ENCODE results near the gene SMOC1.
A peak's percentile ranks its signal among the peaks of the same experiment; 100 is the strongest.

The SMOC1 gene

GRCh38 chr14:69850086-69850735 lies 29.0 kb upstream of the SMOC1 start:
- H3K4me3 ChIP-seq (ENCODE audit: low read depth, low read length) = no peak overlapping the region
- no peaks in the 10 kb centered on the region for H3K36me3 ChIP-seq (ENCODE audit: control insufficient read depth, insufficient read depth, low read length)
- no peaks in the 10 kb centered on the region for H3K4me1 ChIP-seq (ENCODE audit: control insufficient read depth, insufficient read depth, low read length)
- no peaks in the 10 kb centered on the region for H3K9me3 ChIP-seq (ENCODE audit: control insufficient read depth, insufficient read depth, low read length)
- H3K27me3 ChIP-seq (ENCODE audit: control insufficient read depth, insufficient read depth, low read length) = no peaks in the 10 kb centered on the region
- H3K9ac ChIP-seq (ENCODE audit: low read depth, low read length) = no peak overlapping the region
- H3K27ac ChIP-seq (ENCODE audit: low read depth, low read length) = peak overlapping the region; percentile 12

- Histone ChIP-seq H3K27me3 (ENCODE audit: control insufficient read depth, insufficient read depth, low read length) (no peaks in the 10 kb centered on the region), H3K9me3 (ENCODE audit: control insufficient read depth, insufficient read depth, low read length) (no peaks in the 10 kb centered on the region), H3K36me3 (ENCODE audit: control insufficient read depth, insufficient read depth, low read length) (no peaks in the 10 kb centered on the region), H3K4me3 (ENCODE audit: low read depth, low read length) (no peak overlapping the region), H3K4me1 (ENCODE audit: control insufficient read depth, insufficient read depth, low read length) (no peaks in the 10 kb centered on the region), H3K9ac (ENCODE audit: low read depth, low read length) (no peak overlapping the region), H3K27ac (ENCODE audit: low read depth, low read length) (no peak overlapping the region)
Measured at GRCh38 chr14:69850736-69851112, 28.5 kb upstream of the SMOC1 start.

GRCh38 chr14:69852531-69853321 lies 26.5 kb upstream of the SMOC1 start:
- H3K9ac ChIP-seq (ENCODE audit: low read depth, low read length) = no peak overlapping the region

GRCh38 chr14:69853774-69854173 lies 25.4 kb upstream of the SMOC1 start:
- no peak overlapping the region for H3K9ac ChIP-seq (ENCODE audit: low read depth, low read length)
- no peaks in the 10 kb centered on the region for H3K27me3 ChIP-seq (ENCODE audit: control insufficient read depth, insufficient read depth, low read length)
- no peaks in the 10 kb centered on the region for H3K36me3 ChIP-seq (ENCODE audit: control insufficient read depth, insufficient read depth, low read length)
- H3K27ac ChIP-seq (ENCODE audit: low read depth, low read length) = no peak overlapping the region
- no peaks in the 10 kb centered on the region for H3K9me3 ChIP-seq (ENCODE audit: control insufficient read depth, insufficient read depth, low read length)
- no peaks in the 10 kb centered on the region for H3K4me1 ChIP-seq (ENCODE audit: control insufficient read depth, insufficient read depth, low read length)
- no peak overlapping the region for H3K4me3 ChIP-seq (ENCODE audit: low read depth, low read length)

More at GRCh38 chr14:69852531-69853321, 26.5 kb upstream of the SMOC1 start:
- H3K36me3 ChIP-seq (ENCODE audit: control insufficient read depth, insufficient read depth, low read length) = no peaks in the 10 kb centered on the region
- no peaks in the 10 kb centered on the region for H3K27me3 ChIP-seq (ENCODE audit: control insufficient read depth, insufficient read depth, low read length)
- no peaks in the 10 kb centered on the region for H3K9me3 ChIP-seq (ENCODE audit: control insufficient read depth, insufficient read depth, low read length)
- no peak overlapping the region for H3K27ac ChIP-seq (ENCODE audit: low read depth, low read length)
- no peaks in the 10 kb centered on the region for H3K4me1 ChIP-seq (ENCODE audit: control insufficient read depth, insufficient read depth, low read length)
- no peak overlapping the region for H3K4me3 ChIP-seq (ENCODE audit: low read depth, low read length)

GRCh38 chr14:69854598-69854997 lies 24.6 kb upstream of the SMOC1 start:
- Histone ChIP-seq H3K27me3 (ENCODE audit: control insufficient read depth, insufficient read depth, low read length) (peaks cover under 1% of the 10 kb centered on the region; the same call in 1 of the 2 replicates), H3K27ac (ENCODE audit: low read depth, low read length) (no peak overlapping the region), H3K4me1 (ENCODE audit: control insufficient read depth, insufficient read depth, low read length) (peaks cover 2% of the 10 kb centered on the region; the same call in 1 of the 2 replicates)

GRCh38 chr14:69855180-69855832 lies 23.9 kb upstream of the SMOC1 start:
- Histone ChIP-seq H3K9me3 (ENCODE audit: control insufficient read depth, insufficient read depth, low read length) (no peaks in the 10 kb centered on the region), H3K4me1 (ENCODE audit: control insufficient read depth, insufficient read depth, low read length) (peaks cover 9% of the 10 kb centered on the region; the same call in 1 of the 2 replicates), H3K9ac (ENCODE audit: low read depth, low read length) (no peak overlapping the region), H3K27ac (ENCODE audit: low read depth, low read length) (no peak overlapping the region), H3K27me3 (ENCODE audit: control insufficient read depth, insufficient read depth, low read length) (peaks cover 7% of the 10 kb centered on the region), H3K36me3 (ENCODE audit: control insufficient read depth, insufficient read depth, low read length) (no peaks in the 10 kb centered on the region), H3K4me3 (ENCODE audit: low read depth, low read length) (no peak overlapping the region)

More at GRCh38 chr14:69854598-69854997, 24.6 kb upstream of the SMOC1 start:
- Histone ChIP-seq H3K4me3 (ENCODE audit: low read depth, low read length) (no peak overlapping the region), H3K9ac (ENCODE audit: low read depth, low read length) (no peak overlapping the region), H3K36me3 (ENCODE audit: control insufficient read depth, insufficient read depth, low read length) (no peaks in the 10 kb centered on the region), H3K9me3 (ENCODE audit: control insufficient read depth, insufficient read depth, low read length) (no peaks in the 10 kb centered on the region)

GRCh38 chr14:69858801-69859200 lies 20.4 kb upstream of the SMOC1 start:
- H3K27ac ChIP-seq (ENCODE audit: low read depth, low read length) = no peak overlapping the region
- peaks cover 25% of the 10 kb centered on the region for H3K4me1 ChIP-seq (ENCODE audit: control insufficient read depth, insufficient read depth, low read length)
- no peak overlapping the region for H3K4me3 ChIP-seq (ENCODE audit: low read depth, low read length)
- no peak overlapping the region for H3K9ac ChIP-seq (ENCODE audit: low read depth, low read length)
- H3K27me3 ChIP-seq (ENCODE audit: control insufficient read depth, insufficient read depth, low read length) = peaks cover 11% of the 10 kb centered on the region
- no peaks in the 10 kb centered on the region for H3K9me3 ChIP-seq (ENCODE audit: control insufficient read depth, insufficient read depth, low read length)
- H3K36me3 ChIP-seq (ENCODE audit: control insufficient read depth, insufficient read depth, low read length) = no peaks in the 10 kb centered on the region

- no peaks in the 10 kb centered on the region for H3K36me3 ChIP-seq (ENCODE audit: control insufficient read depth, insufficient read depth, low read length)
- peaks cover 11% of the 10 kb centered on the region for H3K27me3 ChIP-seq (ENCODE audit: control insufficient read depth, insufficient read depth, low read length)
- H3K9me3 ChIP-seq (ENCODE audit: control insufficient read depth, insufficient read depth, low read length) = no peaks in the 10 kb centered on the region
- H3K4me1 ChIP-seq (ENCODE audit: control insufficient read depth, insufficient read depth, low read length) = peaks cover 25% of the 10 kb centered on the region
- H3K27ac ChIP-seq (ENCODE audit: low read depth, low read length) = no peak overlapping the region
- no peak overlapping the region for H3K4me3 ChIP-seq (ENCODE audit: low read depth, low read length)
- H3K9ac ChIP-seq (ENCODE audit: low read depth, low read length) = no peak overlapping the region
Measured at GRCh38 chr14:69859591-69859990, 19.6 kb upstream of the SMOC1 start.

- H3K9me3 ChIP-seq (ENCODE audit: control insufficient read depth, insufficient read depth, low read length) = no peaks in the 10 kb centered on the region
- H3K27me3 ChIP-seq (ENCODE audit: control insufficient read depth, insufficient read depth, low read length) = peaks cover 11% of the 10 kb centered on the region
Measured at GRCh38 chr14:69860221-69860620, 19.0 kb upstream of the SMOC1 start.

GRCh38 chr14:69861025-69861569 lies 18.1 kb upstream of the SMOC1 start:
- H3K9me3 ChIP-seq (ENCODE audit: control insufficient read depth, insufficient read depth, low read length) = no peaks in the 10 kb centered on the region
- no peaks in the 10 kb centered on the region for H3K36me3 ChIP-seq (ENCODE audit: control insufficient read depth, insufficient read depth, low read length)
- H3K4me3 ChIP-seq (ENCODE audit: low read depth, low read length) = no peak overlapping the region
- H3K27me3 ChIP-seq (ENCODE audit: control insufficient read depth, insufficient read depth, low read length) = peaks cover 11% of the 10 kb centered on the region
- H3K9ac ChIP-seq (ENCODE audit: low read depth, low read length) = no peak overlapping the region
- peaks cover 25% of the 10 kb centered on the region for H3K4me1 ChIP-seq (ENCODE audit: control insufficient read depth, insufficient read depth, low read length)
- H3K27ac ChIP-seq (ENCODE audit: low read depth, low read length) = no peak overlapping the region

More at GRCh38 chr14:69860221-69860620, 19.0 kb upstream of the SMOC1 start:
- peak overlapping the region; percentile 22 for H3K27ac ChIP-seq (ENCODE audit: low read depth, low read length)
- H3K9ac ChIP-seq (ENCODE audit: low read depth, low read length) = no peak overlapping the region
- H3K36me3 ChIP-seq (ENCODE audit: control insufficient read depth, insufficient read depth, low read length) = no peaks in the 10 kb centered on the region
- H3K4me3 ChIP-seq (ENCODE audit: low read depth, low read length) = no peak overlapping the region
- peaks cover 25% of the 10 kb centered on the region for H3K4me1 ChIP-seq (ENCODE audit: control insufficient read depth, insufficient read depth, low read length)

Data from HUES48 (cell line).